ENCODE results near the gene JAK2. TPM values are rescaled to one million over a fixed set of nuclear protein-coding genes. Genes with fewer than 3 reads are reported as not detected.
"Not testable (repeated sequence)": the region's sequence is repeated elsewhere in the genome, so short reads cannot be mapped to it uniquely, and the experiment has no call there.

Gene JAK2
- total RNA-seq, 2 experiments from 2014 or later: 27.2 to 30.0 TPM

- Mint-ChIP-seq H3K27ac (no peak overlapping the region), H3K9me3 (no peaks in the 10 kb centered on the region), H3K36me3 (ENCODE audit: low read depth) (peaks cover 55% of the 10 kb centered on the region), H3K27me3 (no peaks in the 10 kb centered on the region), H3K4me1 (peaks cover 10% of the 10 kb centered on the region), H3K4me3 (no peak overlapping the region)
- CTCF ChIA-PET: no interaction called here
- POLR2A ChIA-PET: no interaction called here
- DNase-seq: no peak
Observed at GRCh38 chr9:5073701-5074100, 88.6 kb downstream of the JAK2 start.

GRCh38 chr9:5085993-5086392 is 100.9 kb downstream of the JAK2 start:
- H3K9me3 Mint-ChIP-seq: peaks cover 11% of the 10 kb centered on the region
- H3K36me3 Mint-ChIP-seq (ENCODE audit: low read depth): peaks cover 67% of the 10 kb centered on the region
- H3K4me3 Mint-ChIP-seq: no peak overlapping the region
- no peaks in the 10 kb centered on the region for H3K4me1 Mint-ChIP-seq
- H3K27me3 Mint-ChIP-seq: no peaks in the 10 kb centered on the region
- POLR2A ChIA-PET: no interaction called here
- H3K27ac Mint-ChIP-seq: no peak overlapping the region
- CTCF ChIA-PET: no interaction called here
- no peak for DNase-seq

GRCh38 chr9:5089737-5090136 is 104.7 kb downstream of the JAK2 start:
- Mint-ChIP-seq H3K4me1 (no peaks in the 10 kb centered on the region), H3K36me3 (ENCODE audit: low read depth) (peaks cover 39% of the 10 kb centered on the region), H3K9me3 (peaks cover 11% of the 10 kb centered on the region), H3K27ac (no peak overlapping the region), H3K27me3 (no peaks in the 10 kb centered on the region), H3K4me3 (no peak overlapping the region)
- ChIA-PET CTCF (no interaction called here), POLR2A (no interaction called here)
- no peak for DNase-seq

- ChIA-PET CTCF (no interaction called here), POLR2A (no interaction called here)
- Mint-ChIP-seq H3K4me3 (no peak overlapping the region), H3K9me3 (peaks cover 3% of the 10 kb centered on the region), H3K27ac (no peak overlapping the region), H3K27me3 (no peaks in the 10 kb centered on the region), H3K36me3 (ENCODE audit: low read depth) (no peaks in the 10 kb centered on the region), H3K4me1 (no peaks in the 10 kb centered on the region)
- no peak for DNase-seq
Observed at GRCh38 chr9:5095795-5096194, 110.7 kb downstream of the JAK2 start.

- Mint-ChIP-seq H3K4me3 (no peak overlapping the region), H3K9me3 (peaks cover 16% of the 10 kb centered on the region), H3K27ac (no peak overlapping the region), H3K27me3 (no peaks in the 10 kb centered on the region), H3K4me1 (no peaks in the 10 kb centered on the region), H3K36me3 (ENCODE audit: low read depth) (peaks cover 3% of the 10 kb centered on the region)
- CTCF ChIA-PET: no interaction called here
- DNase-seq: no peak
- POLR2A ChIA-PET: no interaction called here
Observed at GRCh38 chr9:5099466-5099865, 114.4 kb downstream of the JAK2 start.

- Mint-ChIP-seq H3K36me3 (ENCODE audit: low read depth) (peaks cover 16% of the 10 kb centered on the region), H3K9me3 (peaks cover 22% of the 10 kb centered on the region)
- H3K27me3 Mint-ChIP-seq, DNase-seq, H3K27ac Mint-ChIP-seq, H3K4me3 Mint-ChIP-seq, CTCF ChIA-PET, POLR2A ChIA-PET, H3K4me1 Mint-ChIP-seq: not testable (repeated sequence)
Observed at GRCh38 chr9:5101127-5101526, 116.1 kb downstream of the JAK2 start.

- H3K4me3 Mint-ChIP-seq, H3K27ac Mint-ChIP-seq, H3K4me1 Mint-ChIP-seq, H3K27me3 Mint-ChIP-seq, CTCF ChIA-PET, POLR2A ChIA-PET, DNase-seq: not testable (repeated sequence)
- peaks cover 21% of the 10 kb centered on the region for H3K9me3 Mint-ChIP-seq
- peaks cover 22% of the 10 kb centered on the region for H3K36me3 Mint-ChIP-seq (ENCODE audit: low read depth)
Observed at GRCh38 chr9:5106517-5106916, 121.4 kb downstream of the JAK2 start.

- peaks cover 38% of the 10 kb centered on the region for H3K36me3 Mint-ChIP-seq (ENCODE audit: low read depth)
- H3K4me1 Mint-ChIP-seq: no peaks in the 10 kb centered on the region
- peaks cover 9% of the 10 kb centered on the region for H3K9me3 Mint-ChIP-seq
- no peak overlapping the region for H3K4me3 Mint-ChIP-seq
- H3K27me3 Mint-ChIP-seq: no peaks in the 10 kb centered on the region
- no peak for DNase-seq
- ChIA-PET CTCF (no interaction called here), POLR2A (no interaction called here)
- no peak overlapping the region for H3K27ac Mint-ChIP-seq
Observed at GRCh38 chr9:5110867-5111681, 126.0 kb downstream of the JAK2 start.

- Mint-ChIP-seq H3K4me3 (no peak overlapping the region), H3K9me3 (peaks cover 7% of the 10 kb centered on the region), H3K27me3 (no peaks in the 10 kb centered on the region), H3K36me3 (ENCODE audit: low read depth) (peaks cover 32% of the 10 kb centered on the region), H3K4me1 (no peaks in the 10 kb centered on the region), H3K27ac (no peak overlapping the region)
- no peak for DNase-seq
- CTCF ChIA-PET: no interaction called here
- POLR2A ChIA-PET: no interaction called here
Observed at GRCh38 chr9:5111696-5112095, 126.6 kb downstream of the JAK2 start.

GRCh38 chr9:5112109-5112592 is 127.1 kb downstream of the JAK2 start:
- CTCF ChIA-PET: no interaction called here
- DNase-seq: no peak
- H3K36me3 Mint-ChIP-seq (ENCODE audit: low read depth): peaks cover 32% of the 10 kb centered on the region
- peaks cover 6% of the 10 kb centered on the region for H3K9me3 Mint-ChIP-seq
- H3K27me3 Mint-ChIP-seq: no peaks in the 10 kb centered on the region
- no peaks in the 10 kb centered on the region for H3K4me1 Mint-ChIP-seq
- no peak overlapping the region for H3K27ac Mint-ChIP-seq
- H3K4me3 Mint-ChIP-seq: no peak overlapping the region
- POLR2A ChIA-PET: no interaction called here

- ChIA-PET CTCF (interaction anchor here (0.5 kb wide), 1 partner anchor 1170 kb away, joined by 3 read pairs; no protein-coding TSS in a partner anchor), POLR2A (no interaction called here)
- no peak overlapping the region for H3K27ac Mint-ChIP-seq
Observed at GRCh38 chr9:5112646-5113045, 127.6 kb downstream of the JAK2 start.

GRCh38 chr9:5113523-5113922 is 128.5 kb downstream of the JAK2 start:
- Mint-ChIP-seq H3K9me3 (peaks cover 6% of the 10 kb centered on the region), H3K27ac (no peak overlapping the region), H3K4me1 (no peaks in the 10 kb centered on the region), H3K27me3 (no peaks in the 10 kb centered on the region), H3K4me3 (no peak overlapping the region), H3K36me3 (ENCODE audit: low read depth) (peaks cover 32% of the 10 kb centered on the region)
- POLR2A ChIA-PET: no interaction called here
- CTCF ChIA-PET: interaction anchor here (0.7 kb wide), 1 partner anchor 263 kb away, joined by 4 read pairs; no protein-coding TSS in a partner anchor
- no peak for DNase-seq

More at GRCh38 chr9:5112646-5113045, 127.6 kb downstream of the JAK2 start:
- H3K27me3 Mint-ChIP-seq: no peaks in the 10 kb centered on the region
- H3K36me3 Mint-ChIP-seq (ENCODE audit: low read depth): peaks cover 32% of the 10 kb centered on the region
- peaks cover 6% of the 10 kb centered on the region for H3K9me3 Mint-ChIP-seq
- DNase-seq: no peak
- H3K4me1 Mint-ChIP-seq: no peaks in the 10 kb centered on the region
- H3K4me3 Mint-ChIP-seq: no peak overlapping the region

GRCh38 chr9:5113994-5114748 is 129.1 kb downstream of the JAK2 start:
- H3K9me3 Mint-ChIP-seq: peaks cover 6% of the 10 kb centered on the region
- H3K27ac Mint-ChIP-seq: no peak overlapping the region
- CTCF ChIA-PET: no interaction called here
- no peaks in the 10 kb centered on the region for H3K4me1 Mint-ChIP-seq
- DNase-seq: no peak
- no peaks in the 10 kb centered on the region for H3K27me3 Mint-ChIP-seq
- peaks cover 32% of the 10 kb centered on the region for H3K36me3 Mint-ChIP-seq (ENCODE audit: low read depth)
- no peak overlapping the region for H3K4me3 Mint-ChIP-seq
- POLR2A ChIA-PET: no interaction called here

GRCh38 chr9:5122116-5122515 is 137.0 kb downstream of the JAK2 start:
- POLR2A ChIA-PET: no interaction called here
- H3K36me3 Mint-ChIP-seq (ENCODE audit: low read depth): peaks cover 43% of the 10 kb centered on the region
- DNase-seq: no peak
- no peaks in the 10 kb centered on the region for H3K9me3 Mint-ChIP-seq
- H3K27me3 Mint-ChIP-seq: no peaks in the 10 kb centered on the region
- no peak overlapping the region for H3K27ac Mint-ChIP-seq
- CTCF ChIA-PET: no interaction called here
- no peaks in the 10 kb centered on the region for H3K4me1 Mint-ChIP-seq
- H3K4me3 Mint-ChIP-seq: no peak overlapping the region

Data from activated CD4-positive, alpha-beta memory T cell treated with anti-CD3 and anti-CD28 coated beads, Interleukin-2, amount 10 ng/mL, durations not matched to agents 7 days and 5 days (primary cell).